ENCODE results near the gene TIAM1.

TIAM1 gene

DNA sequence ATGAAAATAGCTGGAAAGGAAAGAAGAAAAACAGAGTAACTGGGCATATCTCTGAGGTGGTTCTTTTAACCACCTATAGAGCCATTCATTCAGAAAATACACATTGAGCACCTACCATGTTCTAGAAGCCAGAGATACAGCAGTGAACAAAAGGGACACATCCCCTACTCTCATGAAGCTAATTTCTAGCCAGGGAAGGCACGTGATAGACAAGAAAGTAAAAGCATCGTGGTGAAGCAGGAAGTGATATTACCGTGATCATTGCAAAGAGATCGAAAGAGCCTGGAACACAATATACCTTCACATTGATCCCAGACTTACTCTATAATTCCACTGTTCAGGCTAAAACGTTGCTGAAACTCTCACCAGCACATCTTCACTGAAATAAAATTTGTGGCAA is 76.0 kb downstream of the TIAM1 start:
- no peak overlapping the region for H2AFZ ChIP-seq (ENCODE audit: low read depth, low read length, severe bottlenecking)
- H3K36me3 ChIP-seq (ENCODE audit: low read length) = no peaks in the 10 kb centered on the region
- H3K79me2 ChIP-seq (ENCODE audit: insufficient read depth, low read length) = no peaks in the 10 kb centered on the region
- no peak overlapping the region for H3K9ac ChIP-seq (ENCODE audit: low read length)
- no peaks in the 10 kb centered on the region for H3K9me2 ChIP-seq (replicated peaks; ENCODE audit: insufficient read depth, low read length)
- H3K4me2 ChIP-seq (ENCODE audit: low read depth, low read length, poor library complexity, severe bottlenecking) = no peak overlapping the region
- TF ChIP-seq, protein P1, sequence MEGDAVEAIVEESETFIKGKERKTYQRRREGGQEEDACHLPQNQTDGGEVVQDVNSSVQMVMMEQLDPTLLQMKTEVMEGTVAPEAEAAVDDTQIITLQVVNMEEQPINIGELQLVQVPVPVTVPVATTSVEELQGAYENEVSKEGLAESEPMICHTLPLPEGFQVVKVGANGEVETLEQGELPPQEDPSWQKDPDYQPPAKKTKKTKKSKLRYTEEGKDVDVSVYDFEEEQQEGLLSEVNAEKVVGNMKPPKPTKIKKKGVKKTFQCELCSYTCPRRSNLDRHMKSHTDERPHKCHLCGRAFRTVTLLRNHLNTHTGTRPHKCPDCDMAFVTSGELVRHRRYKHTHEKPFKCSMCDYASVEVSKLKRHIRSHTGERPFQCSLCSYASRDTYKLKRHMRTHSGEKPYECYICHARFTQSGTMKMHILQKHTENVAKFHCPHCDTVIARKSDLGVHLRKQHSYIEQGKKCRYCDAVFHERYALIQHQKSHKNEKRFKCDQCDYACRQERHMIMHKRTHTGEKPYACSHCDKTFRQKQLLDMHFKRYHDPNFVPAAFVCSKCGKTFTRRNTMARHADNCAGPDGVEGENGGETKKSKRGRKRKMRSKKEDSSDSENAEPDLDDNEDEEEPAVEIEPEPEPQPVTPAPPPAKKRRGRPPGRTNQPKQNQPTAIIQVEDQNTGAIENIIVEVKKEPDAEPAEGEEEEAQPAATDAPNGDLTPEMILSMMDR (IDR thresholded peaks at IDR 0.05; ENCODE audit: insufficient read depth, low read length, poor library complexity, severe bottlenecking) = no peak
- TF ChIP-seq EZH2phosphoT487 (conservative IDR thresholded peaks at IDR 0.05; ENCODE audit: low read length) = no peak
- H3K27ac ChIP-seq (ENCODE audit: low read depth, low read length) = no peak overlapping the region
- H3F3A ChIP-seq (ENCODE audit: insufficient read depth) = no peaks in the 10 kb centered on the region
- no peaks in the 10 kb centered on the region for H4K20me1 ChIP-seq (ENCODE audit: low read depth, low read length)
- H3K27me3 ChIP-seq (ENCODE audit: low read length) = no peaks in the 10 kb centered on the region
- H3K9me3 ChIP-seq (ENCODE audit: insufficient read depth, low read length) = no peaks in the 10 kb centered on the region
- H3K4me3 ChIP-seq (ENCODE audit: insufficient read depth, low read length, poor library complexity, severe bottlenecking) = no peak overlapping the region

DNA sequence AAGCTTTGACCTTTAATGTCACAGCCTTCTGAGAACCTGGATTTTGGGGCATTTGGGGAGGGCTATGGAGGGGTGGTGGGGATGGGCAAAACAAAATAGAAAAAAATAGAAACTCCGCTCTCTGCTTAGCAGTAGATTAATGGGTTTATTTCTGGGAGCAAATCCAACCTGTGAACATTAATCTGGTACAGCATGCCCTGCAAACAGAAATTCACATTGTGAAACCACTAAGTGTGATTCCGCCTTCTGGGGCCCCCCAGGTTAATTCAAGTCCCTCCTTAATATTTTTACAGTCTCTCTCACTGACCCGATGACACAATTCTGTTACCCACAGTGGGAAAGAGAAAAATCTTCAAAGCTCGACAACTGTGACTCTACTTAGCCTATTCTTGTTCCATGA is 76.4 kb downstream of the TIAM1 start:
- Histone ChIP-seq H3K79me2 (ENCODE audit: insufficient read depth, low read length) (no peaks in the 10 kb centered on the region), H3K27ac (ENCODE audit: low read depth, low read length) (no peak overlapping the region)
- TF ChIP-seq, protein P1 (IDR thresholded peaks at IDR 0.05; ENCODE audit: insufficient read depth, low read length, poor library complexity, severe bottlenecking) = no peak
- TF ChIP-seq EZH2phosphoT487 (conservative IDR thresholded peaks at IDR 0.05; ENCODE audit: low read length) = no peak

DNA sequence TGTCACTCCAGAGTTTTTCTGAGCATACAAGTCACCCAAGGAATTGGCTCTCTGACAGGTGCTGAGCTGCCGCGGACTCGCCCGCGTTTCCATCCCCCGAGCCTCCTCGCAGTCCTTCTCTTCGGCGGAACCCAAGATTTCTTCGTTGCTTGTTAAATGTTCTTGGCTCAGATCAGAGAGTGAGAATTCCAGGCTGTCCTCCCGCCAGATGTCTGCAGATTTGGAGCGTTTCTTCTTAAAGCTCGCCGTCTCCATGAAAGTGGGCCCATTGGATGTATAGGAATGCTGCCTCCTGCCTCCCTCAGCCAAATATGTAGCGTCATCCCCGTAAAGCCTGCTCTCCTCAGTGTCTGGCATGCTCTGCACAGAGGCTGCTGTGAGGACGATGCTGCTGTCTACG is 77.8 kb downstream of the TIAM1 start:
- TF ChIP-seq EZH2phosphoT487 (conservative IDR thresholded peaks at IDR 0.05; ENCODE audit: low read length) = no peak
- TF ChIP-seq, protein P1 (IDR thresholded peaks at IDR 0.05; ENCODE audit: insufficient read depth, low read length, poor library complexity, severe bottlenecking) = no peak
- no peaks in the 10 kb centered on the region for H3K9me3 ChIP-seq (ENCODE audit: insufficient read depth, low read length)

More for the DNA sequence above, 76.4 kb downstream of the TIAM1 start:
- Histone ChIP-seq H3K4me3 (ENCODE audit: insufficient read depth, low read length, poor library complexity, severe bottlenecking) (no peak overlapping the region), H3K9me3 (ENCODE audit: insufficient read depth, low read length) (no peaks in the 10 kb centered on the region), H3K9ac (ENCODE audit: low read length) (no peak overlapping the region), H3K27me3 (ENCODE audit: low read length) (no peaks in the 10 kb centered on the region), H4K20me1 (ENCODE audit: low read depth, low read length) (no peaks in the 10 kb centered on the region), H3K4me2 (ENCODE audit: low read depth, low read length, poor library complexity, severe bottlenecking) (no peak overlapping the region), H3F3A (ENCODE audit: insufficient read depth) (no peaks in the 10 kb centered on the region), H2AFZ (ENCODE audit: low read depth, low read length, severe bottlenecking) (no peak overlapping the region), H3K9me2 (replicated peaks; ENCODE audit: insufficient read depth, low read length) (no peaks in the 10 kb centered on the region), H3K36me3 (ENCODE audit: low read length) (no peaks in the 10 kb centered on the region)

More for the DNA sequence above, 77.8 kb downstream of the TIAM1 start:
- Histone ChIP-seq H2AFZ (ENCODE audit: low read depth, low read length, severe bottlenecking) (no peak overlapping the region), H3K36me3 (ENCODE audit: low read length) (no peaks in the 10 kb centered on the region), H3K4me2 (ENCODE audit: low read depth, low read length, poor library complexity, severe bottlenecking) (no peak overlapping the region), H3K4me3 (ENCODE audit: insufficient read depth, low read length, poor library complexity, severe bottlenecking) (no peak overlapping the region), H3K79me2 (ENCODE audit: insufficient read depth, low read length) (no peaks in the 10 kb centered on the region), H3K27me3 (ENCODE audit: low read length) (no peaks in the 10 kb centered on the region), H3K9ac (ENCODE audit: low read length) (no peak overlapping the region), H4K20me1 (ENCODE audit: low read depth, low read length) (no peaks in the 10 kb centered on the region), H3F3A (ENCODE audit: insufficient read depth) (no peaks in the 10 kb centered on the region), H3K27ac (ENCODE audit: low read depth, low read length) (no peak overlapping the region), H3K9me2 (replicated peaks; ENCODE audit: insufficient read depth, low read length) (no peaks in the 10 kb centered on the region)

Data from SU-DHL-6 (cell line).